H9 (cell line): ENCODE results near the gene NEDD4L. TPM values are rescaled to one million over a fixed set of nuclear protein-coding genes. Genes with fewer than 3 reads are reported as not detected.

Source experiments
- DNase-seq: peaks from one replicate; pipeline ENCODE4 v3.0.0-alpha.2; 2017
- H2AFZ ChIP-seq: one replicate; pipeline ENCODE4 v1.6.1; 2013; ENCODE audit warnings: mild to moderate bottlenecking, low read length, control low read depth, moderate library complexity
- H2AK5ac ChIP-seq: 2 replicates; pipeline ENCODE4 v1.6.1; 2013; ENCODE audit warnings: low read length, control low read depth, mixed read lengths; ENCODE audit not compliant: insufficient read length
- H2BK120ac ChIP-seq: one replicate; pipeline ENCODE4 v1.6.1; 2013; ENCODE audit warnings: low read depth, mild to moderate bottlenecking, low read length, control low read depth, inconsistent platforms; ENCODE audit not compliant: poor library complexity, severe bottlenecking
- H2BK12ac ChIP-seq: 2 replicates; pipeline ENCODE4 v1.6.1; 2013; ENCODE audit warnings: low read length, control low read depth, mixed read lengths, low read depth; ENCODE audit not compliant: insufficient read length
- H2BK15ac ChIP-seq: 2 replicates; pipeline ENCODE4 v1.6.1; 2013; ENCODE audit warnings: low read depth, low read length, control low read depth
- H2BK20ac ChIP-seq: one replicate; pipeline ENCODE4 v1.6.1; 2013; ENCODE audit warnings: low read depth, mild to moderate bottlenecking, low read length, control low read depth, inconsistent platforms; ENCODE audit not compliant: poor library complexity, severe bottlenecking
- H2BK5ac ChIP-seq: 2 replicates; pipeline ENCODE4 v1.6.1; 2013; ENCODE audit warnings: low read length, control low read depth, mixed read lengths; ENCODE audit not compliant: insufficient read length
- H3K14ac ChIP-seq: 2 replicates; pipeline ENCODE4 v1.6.1; 2013; ENCODE audit warnings: low read length, control low read depth; ENCODE audit not compliant: insufficient read depth
- H3K18ac ChIP-seq: 2 replicates; pipeline ENCODE4 v1.6.1; 2013; ENCODE audit warnings: low read depth, mild to moderate bottlenecking, mixed read lengths, low read length, control low read depth; ENCODE audit not compliant: insufficient read length
- H3K23ac ChIP-seq: 2 replicates; pipeline ENCODE4 v1.6.1; 2013; ENCODE audit warnings: low read length, control low read depth, mixed read lengths, low read depth; ENCODE audit not compliant: insufficient read length
- H3K23me2 ChIP-seq: 2 replicates; pipeline ENCODE4 v1.6.1; 2013; ENCODE audit warnings: low read depth, mild to moderate bottlenecking, mixed read lengths, low read length, control low read depth; ENCODE audit not compliant: insufficient read length, poor library complexity, severe bottlenecking
- H3K27ac ChIP-seq: 2 replicates; pipeline ENCODE4 v1.5.1; 2013; ENCODE audit warnings: low read length, control low read depth, mixed read lengths, low read depth; ENCODE audit not compliant: insufficient read length
- H3K27me3 ChIP-seq: 2 replicates; pipeline ENCODE4 v1.6.1; 2013; ENCODE audit warnings: low read length, control low read depth, inconsistent platforms; ENCODE audit not compliant: insufficient read depth
- H3K4ac ChIP-seq: 2 replicates; pipeline ENCODE4 v1.6.1; 2013; ENCODE audit warnings: low read depth, mild to moderate bottlenecking, control low read depth, inconsistent platforms, low read length, moderate library complexity
- H3K4me1 ChIP-seq: 2 replicates; pipeline ENCODE4 v1.6.1; 2013; ENCODE audit warnings: low read length, control low read depth, inconsistent platforms; ENCODE audit not compliant: insufficient read depth
- H3K4me2 ChIP-seq: 2 replicates; pipeline ENCODE4 v1.6.1; 2013; ENCODE audit warnings: low read length, control low read depth, mixed read lengths; ENCODE audit not compliant: insufficient read length, insufficient read depth
- H3K56ac ChIP-seq: 2 replicates; pipeline ENCODE4 v1.6.1; 2013; ENCODE audit warnings: low read depth, mild to moderate bottlenecking, mixed read lengths, low read length, control low read depth; ENCODE audit not compliant: insufficient read length
- H3K79me1 ChIP-seq: 2 replicates; pipeline ENCODE4 v1.6.1; 2013; ENCODE audit warnings: low read depth, mild to moderate bottlenecking, moderate library complexity, low read length, control low read depth, inconsistent platforms; ENCODE audit not compliant: insufficient read depth, poor library complexity, severe bottlenecking
- H3K79me2 ChIP-seq: 2 replicates; pipeline ENCODE4 v1.6.1; 2013; ENCODE audit warnings: low read length, control low read depth, inconsistent platforms; ENCODE audit not compliant: insufficient read depth
- H3K9ac ChIP-seq: 2 replicates; pipeline ENCODE4 v1.6.1; 2013; ENCODE audit warnings: low read length, control low read depth, mixed read lengths; ENCODE audit not compliant: insufficient read length; ENCODE audit errors: extremely low read depth
- H3K9me3 ChIP-seq: one replicate; pipeline ENCODE4 v1.6.1; 2013; ENCODE audit warnings: low read depth, low read length, inconsistent platforms; ENCODE audit not compliant: control insufficient read depth
- H3T11ph ChIP-seq: one replicate; pipeline ENCODE4 v1.6.1; 2013; ENCODE audit warnings: mild to moderate bottlenecking, low read length, control low read depth, inconsistent platforms
- H4K20me1 ChIP-seq: one replicate; pipeline ENCODE4 v1.6.1; 2013; ENCODE audit not compliant: control insufficient read depth, insufficient read length, insufficient read depth
- H4K5ac ChIP-seq: 2 replicates; pipeline ENCODE4 v1.6.1; 2013; ENCODE audit warnings: low read depth, mild to moderate bottlenecking, mixed read lengths, low read length, control low read depth; ENCODE audit not compliant: insufficient read length
- H4K8ac ChIP-seq: replicated peaks from 2 replicates; pipeline ENCODE4 v1.6.1; 2013; ENCODE audit warnings: low read length, control low read depth, mixed read lengths, low read depth; ENCODE audit not compliant: insufficient read length
- H4K91ac ChIP-seq: 2 replicates; pipeline ENCODE4 v1.6.1; 2013; ENCODE audit warnings: low read depth, mild to moderate bottlenecking, moderate library complexity, mixed read lengths, low read length, control low read depth; ENCODE audit not compliant: insufficient read length
- H3K27ac Mint-ChIP-seq, 3 experiments: 2 replicates in 2 of 3; 3 replicates in 1 of 3; pipeline ENCODE4 v1.8.0; 2020 to 2021; ENCODE audit warnings: mixed read lengths in 3 of 3, mild to moderate bottlenecking in 1 of 3, moderate library complexity in 1 of 3
- H3K27me3 Mint-ChIP-seq: 2 replicates; pipeline ENCODE4 v1.8.0; 2021; ENCODE audit warnings: low read depth, mild to moderate bottlenecking, moderate library complexity, mixed read lengths
- H3K36me3 Mint-ChIP-seq, 3 experiments: 2 replicates in 2 of 3; 3 replicates in 1 of 3; pipeline ENCODE4 v1.8.0; 2020 to 2021; ENCODE audit warnings: low read depth in 3 of 3, mixed read lengths in 3 of 3; ENCODE audit not compliant: insufficient read depth in 1 of 3
- H3K4me1 Mint-ChIP-seq, 2 experiments: 2 replicates each; pipeline ENCODE4 v1.8.0; 2020; ENCODE audit warnings: mixed read lengths in 2 of 2
- H3K4me3 Mint-ChIP-seq, 2 experiments: 2 replicates in 1 of 2; 3 replicates in 1 of 2; pipeline ENCODE4 v1.8.0; 2020 to 2021; ENCODE audit warnings: mild to moderate bottlenecking in 2 of 2, mixed read lengths in 2 of 2, moderate library complexity in 1 of 2
- H3K9me3 Mint-ChIP-seq, 2 experiments: 2 replicates in 1 of 2; 3 replicates in 1 of 2; pipeline ENCODE4 v1.8.0; 2020; ENCODE audit warnings: mild to moderate bottlenecking in 2 of 2, mixed read lengths in 2 of 2, moderate library complexity in 1 of 2
- CTCF ChIP-seq: fragments of 200-600 bp; sonication (generic); conservative IDR thresholded peaks from 3 replicates; pipeline ENCODE4 v1.8.0; 2021; ENCODE audit warnings: antibody characterized with exemption, mild to moderate bottlenecking
- WGBS: extraction: QIAGEN DNeasy Blood & Tissue Kit; methylation state at CpG from one replicate; pipeline ENCODE4 v1.1.7; 2013; ENCODE audit warnings: missing lambda C conversion rate, low lambda C conversion rate, mixed read lengths; ENCODE audit not compliant: insufficient read length; ENCODE audit errors: extremely low coverage; 5-methylcytosine and 5-hydroxymethylcytosine counted together
- total RNA-seq: library from RNA; stranded (reverse); gene quantifications from 2 replicates; pipeline ENCODE4 v1.2.1, GENCODE V29; 2021

The NEDD4L gene
- total RNA-seq, 1 experiment from 2014 or later: 76.3 TPM

DNA sequence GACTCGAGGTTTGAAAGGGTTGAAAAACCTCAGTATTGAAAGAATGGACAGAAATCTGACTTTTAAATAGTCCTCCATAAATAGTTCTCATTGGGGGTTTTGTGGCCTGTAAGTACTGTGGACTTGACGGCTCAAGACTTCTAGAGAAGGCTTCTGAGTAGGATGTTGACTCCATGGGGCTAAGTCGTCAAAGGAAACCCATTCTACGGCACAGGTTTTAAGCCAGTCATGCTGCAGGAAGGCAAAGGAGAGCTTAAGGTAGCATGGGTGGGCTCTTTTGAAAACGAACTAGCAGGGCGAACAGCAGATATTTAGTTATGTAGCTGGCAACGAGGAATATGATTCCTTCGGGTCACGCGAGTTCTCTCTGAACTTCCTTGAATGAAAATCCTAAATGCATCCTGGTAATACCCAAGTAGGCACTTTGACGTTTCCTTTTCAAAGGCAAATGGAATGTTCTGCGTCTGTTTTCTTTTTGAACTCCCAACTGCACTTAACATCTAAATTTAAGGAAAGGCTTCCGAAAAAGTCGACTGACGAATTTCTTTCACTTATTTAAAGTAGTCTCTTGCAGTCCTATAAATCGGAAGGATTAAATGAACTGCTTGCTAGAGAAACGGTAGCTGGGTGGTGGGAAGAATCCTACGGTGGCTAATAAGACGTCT lies 1.1 kb upstream of the NEDD4L start:
- H3K4me3 Mint-ChIP-seq: peak overlapping the region; percentile 77 to 83
- no CpG with 5 or more reads among the region's 19 CpGs for WGBS
- no peak overlapping the region for H3K18ac ChIP-seq
- no peak overlapping the region for H3K14ac ChIP-seq
- no peak overlapping the region for H3K9ac ChIP-seq
- no peak overlapping the region for H3T11ph ChIP-seq
- no peaks in the 10 kb centered on the region for H3K79me1 ChIP-seq
- H2BK120ac ChIP-seq: no peak overlapping the region
- peaks cover 0 to 1% (median 0%) of the 10 kb centered on the region in 3 experiments; a peak in 1 of 7 replicates for H3K36me3 Mint-ChIP-seq
- no peak overlapping the region for H2AK5ac ChIP-seq
- H3K4ac ChIP-seq: no peak overlapping the region
- no peak overlapping the region for H3K27ac ChIP-seq
- no peak overlapping the region for H2AFZ ChIP-seq
- no peak overlapping the region for H2BK5ac ChIP-seq
- TF ChIP-seq CTCF: no peak
- H4K91ac ChIP-seq: no peak overlapping the region
- no peak overlapping the region for H4K5ac ChIP-seq
- H2BK20ac ChIP-seq: no peak overlapping the region
- peak overlapping the region; percentile 64 for H3K4me2 ChIP-seq
- H3K56ac ChIP-seq: no peak overlapping the region
- no peaks in the 10 kb centered on the region for H3K27me3 ChIP-seq
- H3K4me1 Mint-ChIP-seq: peaks cover 22 to 31% of the 10 kb centered on the region in 2 experiments
- no peak for DNase-seq
- no peak overlapping the region for H2BK15ac ChIP-seq
- H3K27me3 Mint-ChIP-seq: peaks cover 17% of the 10 kb centered on the region
- no peaks in the 10 kb centered on the region for H4K20me1 ChIP-seq
- H3K4me1 ChIP-seq: no peaks in the 10 kb centered on the region; the same call in 1 of the 2 replicates
- peaks cover 13% of the 10 kb centered on the region for H3K23me2 ChIP-seq
- peak overlapping the region in 1 of 3 experiments; percentile 62; a peak in 2 of 7 replicates for H3K27ac Mint-ChIP-seq
- H3K79me2 ChIP-seq: peaks cover 11% of the 10 kb centered on the region; the same call in 1 of the 2 replicates
- H3K23ac ChIP-seq: no peak overlapping the region
- H3K9me3 ChIP-seq: no peaks in the 10 kb centered on the region
- no peak overlapping the region for H2BK12ac ChIP-seq
- H3K9me3 Mint-ChIP-seq: no peaks in the 10 kb centered on the region; a peak in 1 of 5 replicates
- H4K8ac ChIP-seq: no peak overlapping the region
